Measurements from ENCODE around the gene RRP1B. TPM values are rescaled to one million over a fixed set of nuclear protein-coding genes. Genes with fewer than 3 reads are reported as not detected.
A peak's percentile ranks its signal among the peaks of the same experiment; 100 is the strongest.
"Not testable (repeated sequence)": the region's sequence is repeated elsewhere in the genome, so short reads cannot be mapped to it uniquely, and the experiment has no call there.

The RRP1B gene
- polyA plus RNA-seq, 2 of the 4 experiments (the other 2 are of a cell fraction), result 32.5 TPM

DNA sequence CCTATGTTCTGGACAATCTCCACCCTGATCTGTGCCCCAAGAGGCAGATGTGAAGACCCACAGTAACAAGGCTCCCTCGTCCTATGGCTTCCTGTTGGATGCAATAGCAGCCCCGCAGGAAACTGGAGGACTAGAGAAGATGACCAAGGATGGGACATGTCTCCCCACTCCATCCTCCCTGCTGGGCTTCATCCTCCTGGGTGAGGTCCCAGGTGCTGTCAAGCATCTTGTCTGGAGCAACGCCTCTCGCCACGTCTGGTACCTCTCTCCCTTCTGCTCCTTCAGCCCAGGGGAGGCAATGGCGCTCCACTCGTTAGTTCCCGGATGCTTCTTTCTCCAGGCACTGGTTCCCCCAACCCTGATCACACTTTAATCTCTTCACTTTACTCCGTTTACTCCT is 11.2 kb upstream of the RRP1B start:
- Histone ChIP-seq H3K9me3 (no peaks in the 10 kb centered on the region), H3K4me1 (peaks cover 33% of the 10 kb centered on the region), H3K27ac (peak overlapping the region; percentile 97 to 98), H3K4me2 (no peak overlapping the region), H3K4me3 (no peak overlapping the region)
- DNase-seq (ENCODE audit: low read depth in 1 of 2, low spot score in 1 of 2) (no peak), ATAC-seq (no peak), FAIRE-seq (no peak)
- TF ChIP-seq, protein P1, sequence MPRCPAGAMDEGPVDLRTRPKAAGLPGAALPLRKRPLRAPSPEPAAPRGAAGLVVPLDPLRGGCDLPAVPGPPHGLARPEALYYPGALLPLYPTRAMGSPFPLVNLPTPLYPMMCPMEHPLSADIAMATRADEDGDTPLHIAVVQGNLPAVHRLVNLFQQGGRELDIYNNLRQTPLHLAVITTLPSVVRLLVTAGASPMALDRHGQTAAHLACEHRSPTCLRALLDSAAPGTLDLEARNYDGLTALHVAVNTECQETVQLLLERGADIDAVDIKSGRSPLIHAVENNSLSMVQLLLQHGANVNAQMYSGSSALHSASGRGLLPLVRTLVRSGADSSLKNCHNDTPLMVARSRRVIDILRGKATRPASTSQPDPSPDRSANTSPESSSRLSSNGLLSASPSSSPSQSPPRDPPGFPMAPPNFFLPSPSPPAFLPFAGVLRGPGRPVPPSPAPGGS (IDR thresholded peaks at IDR 0.05), result no peak
- TF ChIP-seq, protein P2, sequence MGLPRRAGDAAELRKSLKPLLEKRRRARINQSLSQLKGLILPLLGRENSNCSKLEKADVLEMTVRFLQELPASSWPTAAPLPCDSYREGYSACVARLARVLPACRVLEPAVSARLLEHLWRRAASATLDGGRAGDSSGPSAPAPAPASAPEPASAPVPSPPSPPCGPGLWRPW (IDR thresholded peaks at IDR 0.05), result no peak
- no peak for TF ChIP-seq CBX2 (IDR thresholded peaks at IDR 0.05; ENCODE audit: borderline replicate concordance, low read depth)
- no peak for TF ChIP-seq RAD21 (conservative IDR thresholded peaks at IDR 0.05 in 1 of 2, IDR thresholded peaks at IDR 0.05 in 1 of 2)
- TF ChIP-seq EHF (CRISPR knock-in tag; IDR thresholded peaks at IDR 0.05), result no peak
- no peak for TF ChIP-seq SREBF2 (IDR thresholded peaks at IDR 0.05)
- TF ChIP-seq SMC3 (IDR thresholded peaks at IDR 0.05), result no peak
- TF ChIP-seq POLR2A (IDR thresholded peaks at IDR 0.05; ENCODE audit: low read length), result no peak
- TF ChIP-seq JUNB (IDR thresholded peaks at IDR 0.05), result no peak
- no peak for TF ChIP-seq ESRRA (IDR thresholded peaks at IDR 0.05; ENCODE audit: borderline replicate concordance, low read length)
- no peak for TF ChIP-seq RCOR1 (IDR thresholded peaks at IDR 0.05; ENCODE audit: low read depth, low read length)
- TF ChIP-seq BHLHE40 (IDR thresholded peaks at IDR 0.05; ENCODE audit: low read depth, low read length), result no peak
- TF ChIP-seq MAFK (IDR thresholded peaks at IDR 0.05; ENCODE audit: partially characterized antibody), result no peak
- TF ChIP-seq HEYL (CRISPR knock-in tag; IDR thresholded peaks at IDR 0.05), result no peak
- TF ChIP-seq RNF2 (IDR thresholded peaks at IDR 0.05; ENCODE audit: borderline replicate concordance, low read depth), result no peak
- TF ChIP-seq, protein P3, sequence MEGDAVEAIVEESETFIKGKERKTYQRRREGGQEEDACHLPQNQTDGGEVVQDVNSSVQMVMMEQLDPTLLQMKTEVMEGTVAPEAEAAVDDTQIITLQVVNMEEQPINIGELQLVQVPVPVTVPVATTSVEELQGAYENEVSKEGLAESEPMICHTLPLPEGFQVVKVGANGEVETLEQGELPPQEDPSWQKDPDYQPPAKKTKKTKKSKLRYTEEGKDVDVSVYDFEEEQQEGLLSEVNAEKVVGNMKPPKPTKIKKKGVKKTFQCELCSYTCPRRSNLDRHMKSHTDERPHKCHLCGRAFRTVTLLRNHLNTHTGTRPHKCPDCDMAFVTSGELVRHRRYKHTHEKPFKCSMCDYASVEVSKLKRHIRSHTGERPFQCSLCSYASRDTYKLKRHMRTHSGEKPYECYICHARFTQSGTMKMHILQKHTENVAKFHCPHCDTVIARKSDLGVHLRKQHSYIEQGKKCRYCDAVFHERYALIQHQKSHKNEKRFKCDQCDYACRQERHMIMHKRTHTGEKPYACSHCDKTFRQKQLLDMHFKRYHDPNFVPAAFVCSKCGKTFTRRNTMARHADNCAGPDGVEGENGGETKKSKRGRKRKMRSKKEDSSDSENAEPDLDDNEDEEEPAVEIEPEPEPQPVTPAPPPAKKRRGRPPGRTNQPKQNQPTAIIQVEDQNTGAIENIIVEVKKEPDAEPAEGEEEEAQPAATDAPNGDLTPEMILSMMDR (IDR thresholded peaks at IDR 0.05), result no peak
- no peak for TF ChIP-seq FOSB (CRISPR knock-in tag; IDR thresholded peaks at IDR 0.05)
- TF ChIP-seq, protein P4, sequence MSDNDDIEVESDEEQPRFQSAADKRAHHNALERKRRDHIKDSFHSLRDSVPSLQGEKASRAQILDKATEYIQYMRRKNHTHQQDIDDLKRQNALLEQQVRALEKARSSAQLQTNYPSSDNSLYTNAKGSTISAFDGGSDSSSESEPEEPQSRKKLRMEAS (IDR thresholded peaks at IDR 0.05), result no peak
- POLR2A ChIA-PET, result no interaction called here
- CTCF ChIA-PET, result interaction anchor here (3.1 kb wide), 1 partner anchor 8 kb away, joined by 13 read pairs; no protein-coding TSS in a partner anchor
- 89% methylated on average over 9 of the region's 9 CpGs for WGBS (ENCODE audit: missing lambda C conversion rate)

DNA sequence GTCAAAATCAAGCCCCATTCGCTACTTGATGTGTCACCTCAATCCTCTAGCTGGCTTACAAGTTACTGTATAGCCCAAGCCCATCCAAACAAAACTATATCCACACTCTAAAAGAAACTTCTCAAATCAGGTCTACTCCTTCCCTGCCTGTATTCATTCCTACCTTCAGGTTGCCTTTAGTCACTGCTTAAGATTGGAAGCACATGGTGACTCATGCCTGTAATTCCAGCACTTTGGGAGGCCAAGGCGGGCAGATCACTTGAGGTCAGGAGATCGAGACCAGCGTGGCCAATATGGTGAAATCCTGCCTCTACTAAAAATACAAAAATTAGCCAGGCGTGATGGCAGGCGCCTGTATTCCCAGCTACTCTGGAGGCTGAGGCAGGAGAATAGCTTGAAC is 7.4 kb upstream of the RRP1B start:
- ATAC-seq, POLR2A ChIA-PET, CTCF ChIA-PET: not testable (repeated sequence)

DNA sequence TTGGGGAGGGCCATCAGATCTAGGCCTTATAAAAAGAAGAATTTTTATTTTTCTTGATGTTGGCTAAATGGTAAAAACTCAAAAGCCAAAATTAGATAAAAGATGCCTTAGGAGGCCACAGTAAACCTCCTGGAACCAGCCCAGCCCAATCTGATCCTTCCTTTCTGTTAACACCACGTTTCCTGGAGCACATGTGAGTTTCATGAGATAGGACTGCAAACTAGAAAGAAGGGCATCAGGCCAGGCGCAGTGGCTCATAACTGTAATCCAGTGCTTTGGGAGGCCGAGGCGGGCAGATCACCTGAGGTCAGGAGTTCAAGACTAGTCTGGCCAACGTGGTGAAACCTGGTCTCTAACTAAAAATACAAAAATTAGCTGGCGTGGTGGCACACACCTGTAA is 6.7 kb upstream of the RRP1B start:
- Histone ChIP-seq H3K9me3 (no peaks in the 10 kb centered on the region), H3K27ac (no peak overlapping the region; a peak in 1 of 6 replicates), H3K4me1 (peaks cover 16% of the 10 kb centered on the region; the same call in 2 of the 3 replicates), H3K4me2 (no peak overlapping the region), H3K4me3 (no peak overlapping the region)
- ATAC-seq, result no peak
- FAIRE-seq, result no peak
- ChIA-PET CTCF (no interaction called here), POLR2A (no interaction called here)
- DNase-seq (ENCODE audit: low read depth in 1 of 2, low spot score in 1 of 2), result no peak
- TF ChIP-seq JUNB (IDR thresholded peaks at IDR 0.05) (no peak), POLR2A (IDR thresholded peaks at IDR 0.05; ENCODE audit: low read length) (no peak), RNF2 (IDR thresholded peaks at IDR 0.05; ENCODE audit: borderline replicate concordance, low read depth) (no peak), KDM1A (IDR thresholded peaks at IDR 0.05; ENCODE audit: low read depth) (no peak), HOXA7 (CRISPR knock-in tag; IDR thresholded peaks at IDR 0.05) (no peak), EP300 (IDR thresholded peaks at IDR 0.05) (no peak), HOXB5 (CRISPR knock-in tag; IDR thresholded peaks at IDR 0.05) (no peak), EHMT2 (IDR thresholded peaks at IDR 0.05; ENCODE audit: low read depth) (no peak), NFE2L2 (conservative IDR thresholded peaks at IDR 0.05; ENCODE audit: low read length) (no peak)
- TF ChIP-seq, protein P5, sequence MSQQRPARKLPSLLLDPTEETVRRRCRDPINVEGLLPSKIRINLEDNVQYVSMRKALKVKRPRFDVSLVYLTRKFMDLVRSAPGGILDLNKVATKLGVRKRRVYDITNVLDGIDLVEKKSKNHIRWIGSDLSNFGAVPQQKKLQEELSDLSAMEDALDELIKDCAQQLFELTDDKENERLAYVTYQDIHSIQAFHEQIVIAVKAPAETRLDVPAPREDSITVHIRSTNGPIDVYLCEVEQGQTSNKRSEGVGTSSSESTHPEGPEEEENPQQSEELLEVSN (IDR thresholded peaks at IDR 0.05; ENCODE audit: borderline replicate concordance, low read depth), result no peak
- TF ChIP-seq, protein P4 (IDR thresholded peaks at IDR 0.05), result no peak
- TF ChIP-seq, protein P6, sequence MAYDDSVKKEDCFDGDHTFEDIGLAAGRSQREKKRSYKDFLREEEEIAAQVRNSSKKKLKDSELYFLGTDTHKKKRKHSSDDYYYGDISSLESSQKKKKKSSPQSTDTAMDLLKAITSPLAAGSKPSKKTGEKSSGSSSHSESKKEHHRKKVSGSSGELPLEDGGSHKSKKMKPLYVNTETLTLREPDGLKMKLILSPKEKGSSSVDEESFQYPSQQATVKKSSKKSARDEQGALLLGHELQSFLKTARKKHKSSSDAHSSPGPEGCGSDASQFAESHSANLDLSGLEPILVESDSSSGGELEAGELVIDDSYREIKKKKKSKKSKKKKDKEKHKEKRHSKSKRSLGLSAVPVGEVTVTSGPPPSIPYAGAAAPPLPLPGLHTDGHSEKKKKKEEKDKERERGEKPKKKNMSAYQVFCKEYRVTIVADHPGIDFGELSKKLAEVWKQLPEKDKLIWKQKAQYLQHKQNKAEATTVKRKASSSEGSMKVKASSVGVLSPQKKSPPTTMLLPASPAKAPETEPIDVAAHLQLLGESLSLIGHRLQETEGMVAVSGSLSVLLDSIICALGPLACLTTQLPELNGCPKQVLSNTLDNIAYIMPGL (CRISPR knock-in tag; IDR thresholded peaks at IDR 0.05; ENCODE audit: borderline replicate concordance), result no peak
- 82% methylated on average over 6 of the region's 6 CpGs for WGBS (ENCODE audit: missing lambda C conversion rate)

More for the DNA sequence above, 7.4 kb upstream of the RRP1B start:
- not testable (repeated sequence) for H3K9me3 ChIP-seq; H3K4me3 ChIP-seq; FAIRE-seq; H3K27ac ChIP-seq; DNase-seq (ENCODE audit: low read depth in 1 of 2, low spot score in 1 of 2); H3K4me2 ChIP-seq; TF ChIP-seq FOSL2 (IDR thresholded peaks at IDR 0.05)
- WGBS (ENCODE audit: missing lambda C conversion rate), result 93% methylated on average over 6 of the region's 6 CpGs
- peaks cover 19% of the 10 kb centered on the region; the same call in 2 of the 3 replicates for H3K4me1 ChIP-seq
- TF ChIP-seq FOSL2 (CRISPR knock-in tag; IDR thresholded peaks at IDR 0.05), result peak; percentile 27
